Astrocyte (in vitro differentiated cells and primary cell): ENCODE data around the gene TNNT3. TPM values are rescaled to one million over a fixed set of nuclear protein-coding genes. Genes with fewer than 3 reads are reported as not detected.

ENCODE experiments used
- DNase-seq: peaks from one replicate; pipeline ENCODE4 v3.0.0-alpha.2; 2010; ENCODE audit warnings: low read depth
- FAIRE-seq: peaks from 2 replicates; lab custom pipeline; 2011; peaks lifted over from hg19 to GRCh38; lab: Jason Lieb, UNC
- H2AFZ ChIP-seq: 2 replicates; pipeline ENCODE4 v1.6.0; 2012; ENCODE audit warnings: low read depth, low read length, inconsistent platforms
- H3K27ac ChIP-seq: 2 replicates; pipeline ENCODE4 v1.5.1; 2011; ENCODE audit warnings: low read depth, low read length, inconsistent platforms
- H3K27me3 ChIP-seq: 2 replicates; pipeline ENCODE4 v1.6.0; 2011; ENCODE audit warnings: low read length, inconsistent platforms; ENCODE audit not compliant: insufficient read depth
- H3K36me3 ChIP-seq: 2 replicates; pipeline ENCODE4 v1.5.1; 2011; ENCODE audit warnings: low read length, inconsistent platforms; ENCODE audit not compliant: insufficient read depth
- H3K4me1 ChIP-seq: 2 replicates; pipeline ENCODE4 v1.5.1; 2011; ENCODE audit warnings: low read length, inconsistent platforms; ENCODE audit not compliant: insufficient read depth
- H3K4me2 ChIP-seq: 2 replicates; pipeline ENCODE4 v1.6.0; 2012; ENCODE audit warnings: low read length, inconsistent platforms
- H3K4me3 ChIP-seq: 2 replicates; pipeline ENCODE4 v1.5.1; 2011; ENCODE audit warnings: low read depth, mild to moderate bottlenecking, low read length, inconsistent platforms; ENCODE audit not compliant: insufficient read depth
- H3K79me2 ChIP-seq: 2 replicates; pipeline ENCODE4 v1.6.0; 2012; ENCODE audit warnings: mild to moderate bottlenecking, low read length, inconsistent platforms; ENCODE audit not compliant: insufficient read depth
- H3K9ac ChIP-seq: 2 replicates; pipeline ENCODE4 v1.6.0; 2012; ENCODE audit warnings: mild to moderate bottlenecking, low read length, inconsistent platforms
- H3K9me3 ChIP-seq: 2 replicates; pipeline ENCODE4 v1.5.1; 2012; ENCODE audit warnings: low read depth, mild to moderate bottlenecking, low read length, inconsistent platforms; ENCODE audit not compliant: insufficient read depth
- H4K20me1 ChIP-seq: 2 replicates; pipeline ENCODE4 v1.6.0; 2012; ENCODE audit warnings: low read length, inconsistent platforms; ENCODE audit not compliant: insufficient read depth
- H3K27ac Mint-ChIP-seq: one replicate; pipeline ENCODE4 v1.8.0; 2021; ENCODE audit warnings: mild to moderate bottlenecking, mixed read lengths; ENCODE audit not compliant: unreplicated experiment
- H3K27me3 Mint-ChIP-seq: one replicate; pipeline ENCODE4 v1.8.0; 2021; ENCODE audit warnings: low read depth, mixed read lengths; ENCODE audit not compliant: unreplicated experiment
- H3K36me3 Mint-ChIP-seq: one replicate; pipeline ENCODE4 v1.8.0; 2021; ENCODE audit warnings: low read depth, mixed read lengths; ENCODE audit not compliant: unreplicated experiment
- H3K4me1 Mint-ChIP-seq: one replicate; pipeline ENCODE4 v1.8.0; 2021; ENCODE audit warnings: low read depth, mixed read lengths; ENCODE audit not compliant: unreplicated experiment
- H3K4me3 Mint-ChIP-seq: one replicate; pipeline ENCODE4 v1.8.0; 2021; ENCODE audit warnings: mild to moderate bottlenecking, moderate library complexity, mixed read lengths; ENCODE audit not compliant: unreplicated experiment
- H3K9me3 Mint-ChIP-seq: one replicate; pipeline ENCODE4 v1.8.0; 2021; ENCODE audit warnings: mild to moderate bottlenecking, mixed read lengths; ENCODE audit not compliant: unreplicated experiment
- EZH2 ChIP-seq: IDR thresholded peaks from 2 replicates; pipeline ENCODE4 v1.6.1; 2012; ENCODE audit warnings: mild to moderate bottlenecking, low read length, inconsistent platforms; ENCODE audit not compliant: insufficient read depth
- total RNA-seq: library from RNA; stranded (reverse); gene quantifications from 2 replicates; pipeline ENCODE4 v1.2.1, GENCODE V29; 2021
- TF ChIP-seq, protein P1 (sequence below): IDR thresholded peaks from 2 replicates; pipeline ENCODE4 v1.5.1; 2011; ENCODE audit warnings: low read depth, mild to moderate bottlenecking, inconsistent platforms, low read length, moderate library complexity; ENCODE audit not compliant: insufficient read depth

TNNT3 gene
- total RNA-seq, 1 donor from 2014 or later: not detected

DNA sequence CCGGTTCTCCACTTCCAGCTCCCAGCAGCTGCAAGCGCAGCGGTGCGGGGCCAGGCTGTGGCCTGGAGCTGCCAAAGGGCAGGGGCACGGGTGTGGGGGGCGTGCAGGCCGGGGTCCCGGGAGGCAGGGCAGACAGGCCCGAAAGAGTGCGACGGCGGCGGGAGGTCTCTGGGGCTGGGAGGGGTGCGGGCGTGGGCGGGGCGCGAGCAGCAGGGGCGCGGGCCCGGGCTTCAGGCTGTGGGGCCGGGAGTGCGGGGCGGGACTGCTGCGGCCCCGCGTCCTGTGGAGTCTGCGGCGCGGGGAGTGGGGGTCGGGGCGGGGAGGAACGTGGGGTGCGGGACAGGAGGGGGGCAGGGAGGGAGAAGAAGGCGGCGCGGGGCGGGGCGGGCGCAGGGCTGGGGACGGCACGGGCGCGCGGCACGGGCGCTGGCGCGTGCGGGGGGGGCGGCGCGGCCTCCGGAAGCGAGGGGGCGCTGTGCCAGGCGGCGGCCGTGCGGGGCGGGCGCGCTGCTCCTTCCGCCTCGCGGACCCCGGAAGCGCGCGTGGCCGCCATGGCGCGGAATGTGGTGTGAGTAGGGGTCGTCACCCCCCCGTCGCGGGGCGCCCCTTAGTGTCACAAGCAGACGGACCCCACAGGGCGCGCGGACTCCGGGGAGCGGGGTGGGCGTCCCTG is 27.4 kb downstream of the TNNT3 start, which contains the start of gene MRPL23:
MRPL23 (plus strand) TSS at position 521 of the 673 bp plus-strand sequence; CDS start at position 552, 31 bp downstream.
- Histone ChIP-seq H3K9ac (no peak within 1 kb of the TSS), H3K36me3 (no peaks in the 10 kb centered on the region), H3K9me3 (no peaks in the 10 kb centered on the region), H2AFZ (no peak within 1 kb of the TSS), H3K27me3 (no peaks in the 10 kb centered on the region), H3K27ac (no peak within 1 kb of the TSS), H3K4me3 (no peak within 1 kb of the TSS), H3K79me2 (no peaks in the 10 kb centered on the region), H4K20me1 (no peaks in the 10 kb centered on the region), H3K4me2 (no peak within 1 kb of the TSS), H3K4me1 (no peaks in the 10 kb centered on the region)
- H3K36me3 Mint-ChIP-seq: no peaks in the 10 kb centered on the region
- no peaks in the 10 kb centered on the region for H3K27me3 Mint-ChIP-seq
- no peaks in the 10 kb centered on the region for H3K9me3 Mint-ChIP-seq
- no peak for TF ChIP-seq EZH2
- TF ChIP-seq, protein P1, sequence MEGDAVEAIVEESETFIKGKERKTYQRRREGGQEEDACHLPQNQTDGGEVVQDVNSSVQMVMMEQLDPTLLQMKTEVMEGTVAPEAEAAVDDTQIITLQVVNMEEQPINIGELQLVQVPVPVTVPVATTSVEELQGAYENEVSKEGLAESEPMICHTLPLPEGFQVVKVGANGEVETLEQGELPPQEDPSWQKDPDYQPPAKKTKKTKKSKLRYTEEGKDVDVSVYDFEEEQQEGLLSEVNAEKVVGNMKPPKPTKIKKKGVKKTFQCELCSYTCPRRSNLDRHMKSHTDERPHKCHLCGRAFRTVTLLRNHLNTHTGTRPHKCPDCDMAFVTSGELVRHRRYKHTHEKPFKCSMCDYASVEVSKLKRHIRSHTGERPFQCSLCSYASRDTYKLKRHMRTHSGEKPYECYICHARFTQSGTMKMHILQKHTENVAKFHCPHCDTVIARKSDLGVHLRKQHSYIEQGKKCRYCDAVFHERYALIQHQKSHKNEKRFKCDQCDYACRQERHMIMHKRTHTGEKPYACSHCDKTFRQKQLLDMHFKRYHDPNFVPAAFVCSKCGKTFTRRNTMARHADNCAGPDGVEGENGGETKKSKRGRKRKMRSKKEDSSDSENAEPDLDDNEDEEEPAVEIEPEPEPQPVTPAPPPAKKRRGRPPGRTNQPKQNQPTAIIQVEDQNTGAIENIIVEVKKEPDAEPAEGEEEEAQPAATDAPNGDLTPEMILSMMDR: no peak
- no peak for DNase-seq
- no peak for FAIRE-seq
- H3K4me3 Mint-ChIP-seq: no peak within 1 kb of the TSS
- no peak within 1 kb of the TSS for H3K27ac Mint-ChIP-seq
- H3K4me1 Mint-ChIP-seq: no peaks in the 10 kb centered on the region

DNA sequence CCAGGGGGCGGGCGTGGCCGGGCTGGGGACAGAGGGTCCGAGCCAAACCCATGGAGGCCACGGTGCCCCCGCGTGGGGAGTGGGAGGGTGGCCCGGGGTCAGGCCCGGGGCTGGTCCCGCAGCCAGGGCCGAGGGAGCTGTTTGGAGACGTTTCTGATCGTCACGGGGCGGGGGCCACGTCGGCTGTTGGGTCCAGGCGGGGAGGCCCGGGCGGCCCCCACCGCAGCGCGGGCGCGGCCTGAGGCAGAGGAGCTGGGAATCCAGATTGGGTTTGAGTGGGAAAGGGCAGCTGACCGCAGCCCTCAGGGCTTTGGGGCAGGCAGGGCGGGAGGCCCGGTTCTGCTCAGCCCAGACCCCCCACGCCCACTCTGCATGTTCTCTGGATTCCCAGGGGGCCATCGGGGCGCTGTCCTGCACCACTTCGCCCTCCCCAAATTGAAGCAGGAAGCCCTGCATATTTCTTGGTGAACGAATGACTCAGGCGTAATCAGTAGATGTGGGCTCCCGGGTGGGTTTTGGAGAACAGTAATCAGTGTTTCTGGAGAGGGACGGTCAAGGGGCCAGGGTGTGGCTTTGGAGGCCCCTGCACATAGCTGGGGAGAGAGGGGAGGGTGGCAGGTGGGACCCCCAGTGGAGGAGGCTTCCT is 28.2 kb downstream of the TNNT3 start:
- Mint-ChIP-seq H3K9me3 (no peaks in the 10 kb centered on the region), H3K27ac (no peak overlapping the region), H3K4me3 (no peak overlapping the region), H3K27me3 (no peaks in the 10 kb centered on the region), H3K4me1 (no peaks in the 10 kb centered on the region), H3K36me3 (no peaks in the 10 kb centered on the region)
- no peak overlapping the region for H3K27ac ChIP-seq
- no peaks in the 10 kb centered on the region for H3K9me3 ChIP-seq
- no peaks in the 10 kb centered on the region for H3K79me2 ChIP-seq
- no peaks in the 10 kb centered on the region for H4K20me1 ChIP-seq
- DNase-seq: no peak
- H3K4me2 ChIP-seq: no peak overlapping the region
- H3K4me3 ChIP-seq: no peak overlapping the region
- no peak overlapping the region for H3K9ac ChIP-seq
- no peak for TF ChIP-seq EZH2
- TF ChIP-seq, protein P1: no peak
- H3K4me1 ChIP-seq: no peaks in the 10 kb centered on the region
- H3K27me3 ChIP-seq: no peaks in the 10 kb centered on the region
- FAIRE-seq: no peak
- H2AFZ ChIP-seq: no peak overlapping the region
- H3K36me3 ChIP-seq: no peaks in the 10 kb centered on the region

DNA sequence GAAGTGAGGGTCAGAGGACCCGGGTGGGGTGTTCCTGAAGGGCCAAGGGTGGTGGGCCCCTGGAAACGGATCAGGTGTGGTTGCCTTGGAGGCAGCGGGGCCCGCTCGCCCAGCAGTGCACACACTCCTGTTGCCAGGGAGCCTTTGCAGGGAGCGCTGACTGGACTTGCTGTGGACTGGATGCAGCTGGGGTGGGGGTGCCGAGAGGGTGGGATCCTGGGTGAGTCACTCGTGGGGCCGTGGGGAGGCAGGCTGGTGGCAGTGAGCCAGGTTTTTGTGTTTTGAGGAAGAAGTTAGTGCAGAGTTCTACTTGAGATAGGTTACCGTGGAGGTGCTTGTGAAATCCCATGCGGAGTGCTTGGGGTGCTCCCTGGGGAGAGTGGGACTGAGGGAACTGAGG is 28.9 kb downstream of the TNNT3 start:
- H3K36me3 Mint-ChIP-seq: no peaks in the 10 kb centered on the region
- no peaks in the 10 kb centered on the region for H3K9me3 ChIP-seq
- no peak overlapping the region for H2AFZ ChIP-seq
- no peak overlapping the region for H3K4me3 ChIP-seq
- no peak for FAIRE-seq
- H3K4me1 Mint-ChIP-seq: no peaks in the 10 kb centered on the region
- TF ChIP-seq EZH2: no peak
- no peak overlapping the region for H3K27ac Mint-ChIP-seq
- no peaks in the 10 kb centered on the region for H4K20me1 ChIP-seq
- no peak for DNase-seq
- no peak overlapping the region for H3K4me3 Mint-ChIP-seq
- H3K9me3 Mint-ChIP-seq: no peaks in the 10 kb centered on the region
- H3K27me3 ChIP-seq: no peaks in the 10 kb centered on the region
- H3K36me3 ChIP-seq: no peaks in the 10 kb centered on the region
- no peaks in the 10 kb centered on the region for H3K4me1 ChIP-seq
- no peaks in the 10 kb centered on the region for H3K79me2 ChIP-seq
- no peak overlapping the region for H3K27ac ChIP-seq
- no peak overlapping the region for H3K9ac ChIP-seq
- no peak overlapping the region for H3K4me2 ChIP-seq
- H3K27me3 Mint-ChIP-seq: no peaks in the 10 kb centered on the region
